Right atrium auricular region (tissue), 2 donors: ENCODE data around the gene SSTR5. TPM values are rescaled to one million over a fixed set of nuclear protein-coding genes. Genes with fewer than 3 reads are reported as not detected.

Source experiments
- DNase-seq: peaks from one replicate; pipeline ENCODE4 v3.0.0-alpha.2; 2019; ENCODE audit warnings: low spot score
- H3K27ac ChIP-seq, 2 donors: fragments of 200-600 bp; sonication (generic); 1 replicate in 1 of 2; 2 replicates in 1 of 2; pipeline ENCODE4 v1.5.1; 2016 to 2019
- H3K27me3 ChIP-seq, 2 donors: fragments of 200-600 bp; sonication (generic); one replicate each; pipeline versions ENCODE4 v1.5.1 to v1.6.0; 2017 to 2019
- H3K36me3 ChIP-seq: fragments of 200-600 bp; sonication (generic); one replicate; pipeline ENCODE4 v1.5.1; 2016
- H3K4me1 ChIP-seq, 2 donors: fragments of 200-600 bp; sonication (generic); one replicate each; pipeline versions ENCODE4 v1.5.1 to v1.6.0; 2017 to 2019
- H3K4me3 ChIP-seq, 2 donors: fragments of 200-600 bp; sonication (generic); 1 replicate in 1 of 2; 2 replicates in 1 of 2; pipeline ENCODE4 v1.5.1; 2017 to 2019; ENCODE audit warnings: mild to moderate bottlenecking in 1 of 2, moderate library complexity in 1 of 2
- H3K9me3 ChIP-seq, 2 donors: fragments of 200-600 bp; sonication (generic); one replicate each; pipeline ENCODE4 v1.5.1; 2019
- CTCF ChIP-seq, 2 donors: fragments of 200-600 bp; sonication (generic); IDR thresholded peaks; one replicate each; pipeline ENCODE4 v1.5.1; 2019; ENCODE audit warnings: antibody characterized with exemption in 2 of 2
- total RNA-seq, 2 donors: library from RNA; depleted of rRNA; stranded (reverse); fragments of >200 nt; gene quantifications; one replicate each; pipeline ENCODE4 v1.1.0, GENCODE V29; 2016

Gene SSTR5
- total RNA-seq, 2 donors from 2014 or later: 2.7 to 14.1 TPM

- H3K36me3 ChIP-seq: no peaks in the 10 kb centered on the region
- no peaks in the 10 kb centered on the region for H3K9me3 ChIP-seq
- H3K27me3 ChIP-seq: no peaks in the 10 kb centered on the region
- H3K4me3 ChIP-seq: no peak overlapping the region
- H3K4me1 ChIP-seq: no peaks in the 10 kb centered on the region
- no peak overlapping the region for H3K27ac ChIP-seq
- no peak for DNase-seq
- TF ChIP-seq CTCF (IDR thresholded peaks at IDR 0.05): no peak
Observed at GRCh38 chr16:1125471-1125870, 52.9 kb downstream of the SSTR5 start.

GRCh38 chr16:1126044-1126443 is 53.5 kb downstream of the SSTR5 start:
- no peaks in the 10 kb centered on the region for H3K27me3 ChIP-seq

DNA sequence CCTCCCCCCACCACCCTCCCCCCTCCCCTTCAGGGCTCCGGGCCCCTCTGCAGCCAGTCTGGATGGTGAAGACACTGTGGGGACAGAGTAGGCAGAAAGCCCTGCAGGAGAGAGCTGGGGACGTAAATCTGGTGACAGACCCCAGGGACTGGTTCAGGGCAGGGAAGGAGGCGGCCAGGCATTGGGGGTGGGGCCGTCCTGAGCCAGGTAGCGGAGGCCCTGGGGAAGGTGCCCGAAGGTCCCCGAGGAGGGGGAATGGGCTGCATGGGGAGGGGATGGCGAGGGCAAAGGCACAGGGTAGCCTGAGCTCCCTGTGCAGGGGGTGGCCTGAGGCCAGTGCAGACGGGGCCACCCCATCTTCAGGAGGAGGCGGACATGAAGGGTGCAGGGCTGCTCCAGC is 54.0 kb downstream of the SSTR5 start:
- DNase-seq: no peak
- H3K9me3 ChIP-seq: no peaks in the 10 kb centered on the region
- no peak overlapping the region for H3K4me3 ChIP-seq
- H3K4me1 ChIP-seq: no peaks in the 10 kb centered on the region
- no peaks in the 10 kb centered on the region for H3K27me3 ChIP-seq
- H3K36me3 ChIP-seq: no peaks in the 10 kb centered on the region
- TF ChIP-seq CTCF (IDR thresholded peaks at IDR 0.05): no peak
- no peak overlapping the region for H3K27ac ChIP-seq

More at GRCh38 chr16:1126044-1126443, 53.5 kb downstream of the SSTR5 start:
- Histone ChIP-seq H3K27ac (no peak overlapping the region), H3K4me3 (no peak overlapping the region), H3K9me3 (no peaks in the 10 kb centered on the region), H3K36me3 (no peaks in the 10 kb centered on the region), H3K4me1 (no peaks in the 10 kb centered on the region)
- no peak for DNase-seq
- TF ChIP-seq CTCF (IDR thresholded peaks at IDR 0.05): no peak

DNA sequence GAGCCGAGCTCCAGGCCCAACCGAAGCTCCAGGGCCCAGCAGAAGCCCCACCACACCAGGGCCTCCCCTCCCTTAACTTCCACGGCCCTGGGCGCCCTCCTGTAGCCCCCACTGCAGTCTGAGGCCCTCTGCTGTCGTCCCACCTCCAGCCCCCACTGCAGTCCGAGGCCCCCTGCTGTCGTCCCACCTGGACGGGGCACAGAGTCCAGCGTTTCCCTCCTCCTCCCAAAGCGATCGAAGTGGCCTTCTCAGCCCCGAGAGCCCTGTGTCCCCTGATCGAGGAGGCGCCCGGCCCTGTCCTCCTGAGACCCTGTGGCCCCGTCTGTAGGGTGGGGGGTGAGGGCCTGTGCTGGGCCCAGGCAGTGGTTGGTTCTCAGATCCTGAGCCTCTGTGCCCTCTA is 54.6 kb downstream of the SSTR5 start:
- no peak for TF ChIP-seq CTCF (IDR thresholded peaks at IDR 0.05)
- H3K9me3 ChIP-seq: no peaks in the 10 kb centered on the region
- no peak overlapping the region for H3K4me3 ChIP-seq
- no peaks in the 10 kb centered on the region for H3K4me1 ChIP-seq
- no peaks in the 10 kb centered on the region for H3K27me3 ChIP-seq
- no peak for DNase-seq
- no peaks in the 10 kb centered on the region for H3K36me3 ChIP-seq
- H3K27ac ChIP-seq: no peak overlapping the region

- no peaks in the 10 kb centered on the region for H3K9me3 ChIP-seq
- H3K36me3 ChIP-seq: no peaks in the 10 kb centered on the region
- no peak overlapping the region for H3K4me3 ChIP-seq
- no peaks in the 10 kb centered on the region for H3K27me3 ChIP-seq
- H3K4me1 ChIP-seq: no peaks in the 10 kb centered on the region
- H3K27ac ChIP-seq: no peak overlapping the region
- no peak for TF ChIP-seq CTCF (IDR thresholded peaks at IDR 0.05)
- DNase-seq: no peak
Observed at GRCh38 chr16:1127971-1128715, 55.6 kb downstream of the SSTR5 start.
